K562 (cell line): Measurements from ENCODE around the gene TCHP. TPM values are rescaled to one million over a fixed set of nuclear protein-coding genes. Genes with fewer than 3 reads are reported as not detected.

ENCODE experiments used
- ATAC-seq: fragments of 200-7000 bp; cut with Tn5 transposase; 3 replicates; pipeline ENCODE4 v1.9.1; 2020; ENCODE audit warnings: moderate library complexity
- BruUV-seq: library from RNA; stranded (reverse); fragments of 400-500 nt; replicated peaks from 2 replicates; lab custom pipeline; 2021; lab: Mats Ljungman, UMichigan
- CTCF ChIA-PET: fragments of 300-600 bp; formaldehyde crosslinking; extraction: SDS; loops from one replicate; lab custom pipeline; 2021; ENCODE audit warnings: low intra/inter-chr PET ratio; lab: Yijun Ruan, JAX
- POLR2A ChIA-PET: fragments of 300-600, 350-650 bp; sonication (Branson Sonifier 250); formaldehyde crosslinking; extraction: SDS; loops from one replicate; lab custom pipeline; 2021; ENCODE audit warnings: antibody characterized with exemption, inconsistent platforms; lab: Yijun Ruan, JAX
- DNase-seq, 4 experiments: peaks; one replicate each; pipeline versions ENCODE4 v3.0.0 to v3.0.0-alpha.2; 2011 to 2018; ENCODE audit warnings: low spot score in 3 of 4, mixed read lengths in 3 of 4; ENCODE audit errors: extremely low read depth in 1 of 4
- FAIRE-seq: peaks from 2 replicates; lab custom pipeline; 2011; peaks lifted over from hg19 to GRCh38; lab: Jason Lieb, UNC
- H2AFZ ChIP-seq: 2 replicates; pipeline ENCODE4 v1.6.0; 2011; ENCODE audit warnings: low read depth, low read length, control low read depth, inconsistent platforms
- H3K27ac ChIP-seq: fragments of 200-600 bp; 3 replicates; pipeline ENCODE4 v1.8.0; 2011; ENCODE audit warnings: low read depth, mild to moderate bottlenecking, control low read depth, inconsistent platforms, low read length, moderate library complexity, mixed read lengths; ENCODE audit errors: extremely low read depth
- H3K27me3 ChIP-seq, 2 experiments: fragments of 300-600 bp in 1 of 2; 2 replicates in 1 of 2; 3 replicates in 1 of 2; pipeline versions ENCODE4 v1.6.0 to v1.8.0; 2011; ENCODE audit warnings: inconsistent platforms in 2 of 2, low read length in 2 of 2, mild to moderate bottlenecking in 1 of 2, mixed read lengths in 1 of 2, moderate library complexity in 1 of 2; ENCODE audit not compliant: control insufficient read depth in 2 of 2, insufficient read depth in 2 of 2
- H3K36me3 ChIP-seq: fragments of 300-600 bp; 3 replicates; pipeline ENCODE4 v1.8.0; 2011; ENCODE audit warnings: mild to moderate bottlenecking, low read length, inconsistent platforms; ENCODE audit not compliant: control insufficient read depth, insufficient read depth
- H3K4me1 ChIP-seq, 2 experiments: fragments of 200-600 bp in 1 of 2; replicated peaks in 1 of 2; 2 replicates in 1 of 2; 3 replicates in 1 of 2; pipeline versions ENCODE4 v1.5.1 to v1.8.0; 2011; ENCODE audit warnings: inconsistent platforms in 2 of 2, low read length in 2 of 2, mild to moderate bottlenecking in 1 of 2, mixed read lengths in 1 of 2, moderate library complexity in 1 of 2; ENCODE audit not compliant: control insufficient read depth in 2 of 2, insufficient read depth in 2 of 2
- H3K4me2 ChIP-seq: 2 replicates; pipeline ENCODE4 v1.6.1; 2011; ENCODE audit warnings: low read length, control low read depth, inconsistent platforms, mixed read lengths; ENCODE audit not compliant: insufficient read depth
- H3K4me3 ChIP-seq: fragments of 200-600 bp; sonication (generic), shearing (Covaris generic); 2 replicates; pipeline ENCODE4 v1.5.1; 2016; ENCODE audit warnings: control low read depth, inconsistent platforms
- H3K79me2 ChIP-seq: fragments of 200-600 bp; 3 replicates; pipeline ENCODE4 v1.8.0; 2011; ENCODE audit warnings: low read length, inconsistent platforms; ENCODE audit not compliant: control insufficient read depth, insufficient read depth
- H3K9ac ChIP-seq, 2 experiments: 2 replicates each; pipeline versions ENCODE4 v1.6.0 to v1.6.1; 2011; ENCODE audit warnings: low read depth in 2 of 2, low read length in 2 of 2, control low read depth in 1 of 2, inconsistent platforms in 1 of 2, mild to moderate bottlenecking in 1 of 2, mixed read lengths in 1 of 2; ENCODE audit not compliant: insufficient read depth in 1 of 2
- H3K9me1 ChIP-seq: one replicate; pipeline ENCODE4 v1.6.0; 2011; ENCODE audit warnings: inconsistent platforms, mild to moderate bottlenecking, low read length, moderate library complexity; ENCODE audit not compliant: control insufficient read depth, insufficient read depth
- H3K9me3 ChIP-seq: replicated peaks from 2 replicates; pipeline ENCODE4 v1.5.1; 2011; ENCODE audit warnings: low read depth, low read length, inconsistent platforms; ENCODE audit not compliant: control insufficient read depth, insufficient read depth
- H4K20me1 ChIP-seq: replicated peaks from 2 replicates; pipeline ENCODE4 v1.6.1; 2011; ENCODE audit warnings: low read length, inconsistent platforms, mixed read lengths; ENCODE audit not compliant: control insufficient read depth, insufficient read depth
- ARID3B ChIP-seq: fragments of 250-450 bp; sonication (Bioruptor Pico); IDR thresholded peaks from 2 replicates; pipeline ENCODE4 v1.4.0; 2020; ENCODE audit warnings: borderline replicate concordance
- ATF7 ChIP-seq: fragments of 450-650 bp; IDR thresholded peaks from 2 replicates; pipeline ENCODE4 v1.7.1; 2014; ENCODE audit warnings: mild to moderate bottlenecking, moderate library complexity
- BCOR ChIP-seq: fragments of 450-650 bp; IDR thresholded peaks from 2 replicates; pipeline ENCODE4 v1.6.1; 2016
- ETS1 ChIP-seq: conservative IDR thresholded peaks from 2 replicates; pipeline ENCODE4 v1.6.1; 2011; ENCODE audit warnings: low read depth, mild to moderate bottlenecking, low read length; ENCODE audit not compliant: control insufficient read depth
- ETV6 ChIP-seq, 3 experiments: fragments of 150-350 bp in 1 of 3; sonication (generic) in 1 of 3; formaldehyde crosslinking in 1 of 3; IDR thresholded peaks; 2 replicates each; pipeline versions ENCODE4 v1.6.1 to v1.8.0; 2014 to 2022; ENCODE audit warnings: borderline replicate concordance in 2 of 3, low read depth in 2 of 3, antibody characterized with exemption in 1 of 3, low read length in 1 of 3, mild to moderate bottlenecking in 1 of 3, missing genetic modification reagents in 1 of 3
- FOXA1 ChIP-seq: fragments of 450-650 bp; IDR thresholded peaks from 2 replicates; pipeline ENCODE4 v1.6.1; 2016; ENCODE audit warnings: mild to moderate bottlenecking, borderline replicate concordance
- FOXP1 ChIP-seq: sonication (generic); formaldehyde crosslinking; IDR thresholded peaks from 2 replicates; pipeline ENCODE4 v1.8.0; 2022; ENCODE audit warnings: mild to moderate bottlenecking, missing genetic modification reagents
- HMG20B ChIP-seq: fragments of 250-450 bp; sonication (Bioruptor Pico); IDR thresholded peaks from 2 replicates; pipeline ENCODE4 v1.5.0; 2021; ENCODE audit warnings: mild to moderate bottlenecking
- NRF1 ChIP-seq, 2 experiments: fragments of 450-650 bp; IDR thresholded peaks in 1 of 2; conservative IDR thresholded peaks in 1 of 2; 2 replicates each; pipeline ENCODE4 v1.6.1; 2014; ENCODE audit warnings: mild to moderate bottlenecking in 2 of 2
- PHF21A ChIP-seq: fragments of 450-650 bp; IDR thresholded peaks from 2 replicates; pipeline ENCODE4 v1.6.1; 2017; ENCODE audit warnings: low read depth, borderline replicate concordance
- PHTF2 ChIP-seq: fragments of 250-450 bp; sonication (Bioruptor Pico); IDR thresholded peaks from 2 replicates; pipeline ENCODE4 v1.5.0; 2021; ENCODE audit warnings: mild to moderate bottlenecking
- RBM34 ChIP-seq: fragments of 200-400 bp; formaldehyde crosslinking; IDR thresholded peaks from 2 replicates; pipeline ENCODE4 v1.6.1; 2018; ENCODE audit warnings: low read length, borderline replicate concordance; ENCODE audit not compliant: insufficient read depth
- RERE ChIP-seq: sonication (generic); formaldehyde crosslinking; IDR thresholded peaks from 2 replicates; pipeline ENCODE4 v1.8.0; 2023; ENCODE audit warnings: missing genetic modification reagents, mild to moderate bottlenecking, borderline replicate concordance
- ZBED1 ChIP-seq: IDR thresholded peaks from 2 replicates; pipeline ENCODE4 v1.6.1; 2014
- in situ Hi-C: fragments of 300-500 bp; cut with MboI; formaldehyde crosslinking; loops from 4 replicates; pipeline ENCODE4 v1.15.0; 2018; ENCODE audit warnings: inconsistent platforms, mixed read lengths
- intact Hi-C: fragments of 100-400 bp; cut with micrococcal nuclease; formaldehyde crosslinking; loops from 2 replicates; pipeline ENCODE4 v1.14.2; 2022
- polyA plus RNA-seq, 8 experiments: library from polyadenylated mRNA; depleted of rRNA in 4 of 8; stranded (reverse) in 5 of 8; unstranded in 3 of 8; fragments of >200 nt; fragmentation: Nextera tagmentation in 2 of 8; fragmentation: Illumina TruSeq in 1 of 8; extraction: Ambion mirVana in 2 of 8; extraction: Trizol in 1 of 8; gene quantifications; 2 replicates each; pipeline versions ENCODE4 v1.2.1 to v1.2.3, GENCODE V29; 2011 to 2014; ENCODE audit warnings: inconsistent platforms in 1 of 8, missing spikeins in 1 of 8
- total RNA-seq, 7 experiments: library from RNA; depleted of rRNA in 6 of 7; stranded (reverse); fragments of >200 nt in 6 of 7; fragmentation: Illumina TruSeq in 2 of 7; extraction: Trizol in 2 of 7; gene quantifications; 2 replicates each; pipeline versions ENCODE4 v1.2.1 to v1.2.3, GENCODE V29; 2011 to 2021; ENCODE audit warnings: low replicate concordance in 1 of 7

TCHP gene
- total and polyA plus RNA-seq, 9 of the 15 experiments (the other 6 are each of a cell fraction or from before 2014, with no cell fraction given) = 3.4 to 30.4 (median 19.7) TPM

- ChIA-PET POLR2A (interaction anchor here (0.6 to 1.0 kb wide), 2 partner anchors 17 to 39 kb away, joined by 3 read pairs; no protein-coding TSS in a partner anchor), CTCF (no interaction called here)
- Histone ChIP-seq H3K9ac (no peak overlapping the region), H3K4me2 (no peak overlapping the region), H3K27ac (no peak overlapping the region), H4K20me1 (no peaks in the 10 kb centered on the region), H3K9me1 (no peaks in the 10 kb centered on the region), H3K4me1 (no peaks in the 10 kb centered on the region), H3K27me3 (no peaks in the 10 kb centered on the region), H3K4me3 (no peak overlapping the region), H2AFZ (no peak overlapping the region), H3K79me2 (no peaks in the 10 kb centered on the region), H3K36me3 (peaks cover 67% of the 10 kb centered on the region), H3K9me3 (no peaks in the 10 kb centered on the region)
- DNase-seq = no peak
- no peak for FAIRE-seq
- intact Hi-C loops (no loop called here), in situ Hi-C loops (no loop called here)
- ATAC-seq = no peak
- no TSS peak for BruUV-seq
- TF ChIP-seq PHF21A = no peak
- TF ChIP-seq ETV6 (IDR thresholded peaks at IDR 0.05; ENCODE audit: borderline replicate concordance in 1 of 2, low read depth in 2 of 2, low read length in 1 of 2) = no peak
- TF ChIP-seq ETV6 (CRISPR knock-in tag; IDR thresholded peaks at IDR 0.05; ENCODE audit: borderline replicate concordance) = no peak
- TF ChIP-seq FOXP1 (CRISPR knock-in tag) = no peak
- no peak for TF ChIP-seq HMG20B
- no peak for TF ChIP-seq BCOR
- TF ChIP-seq ARID3B = no peak
- no peak for TF ChIP-seq FOXA1
- TF ChIP-seq PHTF2 (CRISPR knock-in tag) = no peak
- no peak for TF ChIP-seq RERE (CRISPR knock-in tag)
- TF ChIP-seq RBM34 = no peak
- TF ChIP-seq NRF1 (conservative IDR thresholded peaks at IDR 0.05 in 1 of 2, IDR thresholded peaks at IDR 0.05 in 1 of 2) = no peak
- TF ChIP-seq ZBED1 = no peak
- no peak for TF ChIP-seq ETS1
- no peak for TF ChIP-seq ATF7
Measured at GRCh38 chr12:109950625-109951024, 50.6 kb downstream of the TCHP start.
